Stimulated activated CD4-positive, alpha-beta T cell treated with anti-CD3 and anti-CD28 coated beads, TNF-alpha, amount 100 ng/mL, for 4 hours (primary cell): ENCODE results near the gene ARTN.

Source experiments
- DNase-seq, 3 experiments: peaks; one replicate each; pipeline ENCODE4 v3.0.0-alpha.2; 2020; ENCODE audit warnings: low read depth in 3 of 3

ARTN gene

DNA sequence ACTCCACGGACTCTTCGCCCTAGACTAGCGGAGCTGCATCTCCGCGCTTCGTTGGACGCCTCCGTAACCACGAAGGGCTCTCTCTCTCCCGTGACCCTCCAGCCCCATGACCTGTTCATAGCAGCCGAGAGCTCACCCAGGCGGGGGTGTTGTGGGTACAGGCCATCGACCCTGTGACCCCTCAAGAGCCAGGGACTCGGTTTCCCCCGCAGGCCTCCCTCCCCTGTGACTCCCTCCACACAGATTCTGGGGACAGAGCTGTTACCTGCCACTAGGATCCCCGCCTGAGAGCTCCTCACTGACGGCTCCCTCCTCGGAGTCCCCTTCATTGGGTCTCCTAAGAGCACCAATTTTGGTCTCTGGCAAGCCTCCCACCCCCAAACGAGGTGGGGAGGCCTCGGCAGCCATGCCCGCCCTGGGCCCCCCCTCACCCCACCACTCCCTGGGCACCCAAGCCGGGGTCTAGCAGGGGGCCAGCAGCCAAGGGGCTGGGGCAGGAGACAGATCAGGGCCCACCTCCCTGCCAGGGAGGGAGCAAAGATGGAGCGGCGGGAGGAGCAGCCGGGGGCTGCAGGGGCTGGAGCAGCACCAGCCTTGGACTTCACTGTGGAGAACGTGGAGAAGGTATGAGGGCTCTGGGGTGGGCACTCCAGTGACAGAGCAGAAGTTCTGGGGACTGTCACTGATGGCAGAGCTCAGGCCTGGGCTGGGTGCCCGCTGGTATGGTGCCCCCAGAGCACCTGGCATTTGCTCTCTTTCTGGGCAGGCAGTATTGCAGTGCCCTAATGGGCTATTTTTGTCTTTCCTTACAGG is 13.7 kb downstream of the ARTN start:
- no peak for DNase-seq

DNA sequence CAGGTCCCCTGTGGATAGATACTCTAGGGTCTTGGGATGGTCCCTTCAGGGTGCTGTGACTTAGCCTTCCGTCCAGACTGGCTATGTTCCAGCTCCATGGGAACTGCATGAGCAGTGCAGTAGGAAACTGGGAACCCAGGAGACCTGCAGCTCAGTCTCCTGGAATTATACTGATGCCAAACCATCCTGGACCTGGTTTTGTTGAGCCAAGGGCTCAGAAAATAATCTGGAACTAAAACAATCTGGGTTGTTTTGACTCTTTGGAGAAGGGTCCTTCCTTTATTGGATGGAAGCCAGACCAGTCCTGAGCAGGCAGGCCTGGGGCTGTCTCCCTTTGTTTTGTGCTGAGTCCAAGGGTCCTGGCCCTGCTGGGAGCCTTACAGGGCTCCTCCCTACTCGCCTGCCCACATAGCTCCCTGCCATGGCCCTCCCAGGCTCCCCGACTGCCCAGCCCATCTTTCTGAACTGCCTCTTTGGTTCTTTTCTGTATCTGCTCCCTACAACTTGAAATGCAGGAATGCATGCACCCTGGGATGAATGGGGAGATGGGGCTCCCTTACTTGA is 14.4 kb downstream of the ARTN start:
- no peak for DNase-seq

DNA sequence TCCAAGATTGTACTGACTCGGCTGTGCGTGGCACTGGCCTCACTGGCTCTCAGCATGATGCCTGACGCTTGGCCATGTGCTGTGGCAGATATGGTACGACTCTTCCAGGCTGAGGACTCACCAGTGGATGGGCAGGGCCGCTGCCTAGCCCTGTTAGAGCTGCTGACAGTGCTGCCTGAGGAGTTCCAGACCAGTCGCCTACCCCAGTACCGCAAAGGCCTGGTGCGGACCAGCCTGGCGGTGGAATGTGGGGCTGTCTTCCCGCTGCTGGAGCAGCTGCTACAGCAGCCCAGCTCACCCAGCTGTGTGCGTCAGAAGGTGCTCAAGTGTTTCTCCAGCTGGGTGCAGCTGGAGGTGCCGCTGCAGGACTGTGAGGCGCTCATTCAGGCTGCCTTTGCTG is 16.1 kb downstream of the ARTN start:
- no peak for DNase-seq

DNA sequence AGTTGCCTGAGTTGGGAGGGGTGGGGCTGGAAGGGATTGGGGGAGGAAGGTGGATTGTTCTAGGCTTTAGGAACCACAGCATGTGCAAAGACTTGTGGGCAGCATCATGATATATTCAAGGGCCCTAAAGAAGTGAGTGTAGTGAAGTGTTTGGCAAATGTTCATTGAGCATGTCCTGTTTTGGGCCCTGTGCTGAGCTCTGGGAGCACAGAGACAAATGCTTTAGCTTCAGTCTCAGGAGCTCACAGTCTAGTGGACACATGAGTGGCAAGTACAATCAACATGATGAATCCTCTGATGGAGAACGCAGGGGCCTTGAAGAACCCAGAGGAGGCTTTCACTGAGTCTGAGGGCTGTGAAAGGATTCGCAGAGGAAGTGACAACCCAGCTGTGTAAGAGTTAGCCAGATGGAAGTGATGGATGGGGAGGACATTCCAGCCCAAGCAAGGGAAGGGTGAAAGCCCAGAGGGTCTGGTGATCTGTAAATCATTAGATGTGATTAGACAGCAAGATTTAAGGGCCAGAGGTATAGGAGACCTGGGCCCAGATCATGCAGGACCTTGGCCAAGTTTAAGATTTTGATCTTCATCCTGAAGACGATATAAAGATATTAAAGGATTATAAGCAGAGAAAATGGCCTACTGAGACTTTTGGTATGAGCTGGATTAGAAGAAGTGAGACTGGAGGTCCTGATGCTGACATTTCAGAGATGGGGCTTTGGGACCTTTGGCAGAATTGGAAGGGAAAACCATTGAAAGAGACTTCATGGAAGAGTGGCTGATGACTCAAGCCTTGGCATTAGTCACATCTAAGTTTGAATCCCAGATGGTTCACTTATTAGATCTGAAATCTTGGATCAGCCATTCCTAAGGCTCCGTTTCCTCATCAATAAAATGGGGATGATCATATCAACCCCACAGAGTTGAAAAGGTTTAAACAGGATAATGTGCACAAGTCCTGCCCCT is 17.7 kb downstream of the ARTN start:
- DNase-seq, result no peak

DNA sequence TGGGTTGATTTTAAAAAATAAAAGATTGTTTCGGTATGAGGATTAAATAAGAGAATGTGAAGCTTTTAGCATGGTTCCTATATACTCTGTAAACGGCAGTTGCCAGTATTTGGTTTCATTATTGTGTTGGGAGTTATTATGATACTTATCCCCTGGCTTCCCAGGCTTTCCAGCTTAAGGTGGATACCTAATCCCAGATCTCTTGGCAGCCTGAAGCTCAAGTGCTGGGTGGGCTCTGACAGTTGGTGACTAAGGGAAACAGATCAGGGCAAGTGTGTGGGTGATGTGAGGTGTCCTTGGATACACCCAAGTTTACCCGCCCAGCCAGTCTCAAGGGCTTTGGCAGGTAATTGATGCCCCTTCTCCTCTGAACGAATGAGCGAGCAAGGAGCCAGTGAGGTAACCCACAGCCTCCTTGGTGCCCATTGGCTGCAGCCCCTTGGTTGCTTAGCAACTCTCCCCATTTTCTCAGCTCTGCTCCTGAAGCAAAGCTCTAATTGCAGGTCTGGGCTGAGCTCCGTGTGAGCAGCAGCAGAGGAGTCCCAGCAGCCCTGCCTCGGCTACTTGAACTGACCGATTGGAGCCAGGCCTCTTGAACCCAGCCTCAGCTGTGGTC is 19.2 kb downstream of the ARTN start:
- DNase-seq, result no peak

DNA sequence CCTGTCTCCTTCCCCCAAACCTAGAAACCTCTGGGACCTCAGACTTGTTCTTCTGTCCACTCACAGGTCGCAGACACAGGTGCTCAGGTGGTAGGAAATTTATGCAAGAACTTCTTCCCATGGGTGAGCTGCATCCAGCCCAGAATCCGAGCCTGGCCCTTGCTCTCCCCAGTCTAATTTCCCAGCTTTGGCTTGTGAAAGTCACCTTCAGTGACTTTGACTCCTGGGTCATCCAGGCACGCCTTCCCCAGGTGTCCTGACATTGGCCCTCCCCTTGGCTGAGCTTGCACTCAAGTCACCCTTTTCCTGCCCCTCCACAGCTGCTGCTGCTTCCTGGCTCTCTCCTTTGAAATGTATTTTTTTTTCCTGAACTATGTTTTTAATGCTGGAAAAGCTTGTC is 19.8 kb downstream of the ARTN start:
- DNase-seq, result no peak

DNA sequence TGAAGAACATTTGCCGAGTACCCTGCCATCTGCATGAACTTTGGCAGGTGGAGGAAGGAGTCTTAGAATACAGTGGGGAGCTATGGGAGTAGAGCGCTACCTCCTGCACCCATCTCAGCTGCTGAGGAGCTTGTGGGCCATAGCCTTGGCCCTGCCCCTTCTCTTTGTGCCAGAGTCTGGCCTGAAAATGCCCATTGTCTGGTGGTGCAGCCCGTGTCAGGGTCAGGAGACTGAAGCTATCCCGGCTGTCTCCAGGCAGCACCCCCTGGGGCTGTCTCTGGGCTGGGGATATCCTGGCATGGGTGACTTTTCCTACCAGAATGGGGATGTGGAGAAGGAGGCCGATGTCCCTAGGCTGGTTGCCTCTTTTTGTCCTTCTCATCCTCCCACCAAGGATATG is 20.4 kb downstream of the ARTN start:
- no peak for DNase-seq

DNA sequence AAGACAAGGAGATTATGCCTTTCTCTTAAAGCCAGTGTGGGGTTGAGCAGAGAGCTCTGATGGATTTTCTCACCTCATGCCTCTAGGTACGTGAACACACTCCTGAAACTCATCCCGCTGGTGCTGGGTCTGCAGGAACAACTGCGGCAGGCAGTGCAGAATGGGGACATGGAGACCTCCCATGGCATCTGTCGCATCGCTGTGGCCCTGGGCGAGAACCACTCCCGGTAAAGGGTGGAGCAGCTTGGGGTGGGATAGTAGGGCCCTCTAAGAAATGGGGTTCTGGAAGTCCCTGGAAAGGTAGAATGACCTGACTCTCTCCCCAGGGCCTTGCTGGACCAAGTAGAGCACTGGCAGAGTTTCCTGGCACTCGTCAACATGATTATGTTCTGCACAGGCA is 22.6 kb downstream of the ARTN start:
- DNase-seq, result no peak

DNA sequence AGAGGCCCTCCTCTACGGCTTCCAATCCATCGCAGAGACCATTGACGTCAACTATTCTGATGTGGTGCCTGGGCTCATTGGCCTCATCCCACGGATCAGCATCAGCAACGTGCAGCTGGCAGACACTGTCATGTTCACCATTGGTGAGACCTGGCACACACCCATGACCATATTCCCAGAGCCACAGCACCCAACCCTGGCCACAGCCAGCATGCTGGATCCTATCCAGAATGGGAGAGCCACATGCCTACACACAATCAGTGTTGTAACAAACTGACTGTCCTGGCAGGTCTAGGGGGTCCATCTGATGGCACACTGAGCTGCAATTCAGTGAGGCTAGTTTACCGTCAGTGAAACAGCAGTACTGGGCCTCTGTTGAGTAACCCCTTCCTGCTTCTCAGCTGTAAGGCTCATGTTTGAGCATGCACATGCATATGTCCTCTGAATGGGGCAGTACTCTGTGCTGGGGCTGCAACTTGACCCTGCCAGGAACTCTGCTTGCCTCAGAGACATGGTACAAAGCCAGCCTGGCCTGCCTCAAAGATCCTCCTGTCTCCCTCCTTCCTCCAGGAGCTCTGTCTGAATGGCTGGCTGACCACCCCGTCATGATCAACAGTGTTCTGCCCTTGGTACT is 23.9 kb downstream of the ARTN start:
- DNase-seq, result no peak

DNA sequence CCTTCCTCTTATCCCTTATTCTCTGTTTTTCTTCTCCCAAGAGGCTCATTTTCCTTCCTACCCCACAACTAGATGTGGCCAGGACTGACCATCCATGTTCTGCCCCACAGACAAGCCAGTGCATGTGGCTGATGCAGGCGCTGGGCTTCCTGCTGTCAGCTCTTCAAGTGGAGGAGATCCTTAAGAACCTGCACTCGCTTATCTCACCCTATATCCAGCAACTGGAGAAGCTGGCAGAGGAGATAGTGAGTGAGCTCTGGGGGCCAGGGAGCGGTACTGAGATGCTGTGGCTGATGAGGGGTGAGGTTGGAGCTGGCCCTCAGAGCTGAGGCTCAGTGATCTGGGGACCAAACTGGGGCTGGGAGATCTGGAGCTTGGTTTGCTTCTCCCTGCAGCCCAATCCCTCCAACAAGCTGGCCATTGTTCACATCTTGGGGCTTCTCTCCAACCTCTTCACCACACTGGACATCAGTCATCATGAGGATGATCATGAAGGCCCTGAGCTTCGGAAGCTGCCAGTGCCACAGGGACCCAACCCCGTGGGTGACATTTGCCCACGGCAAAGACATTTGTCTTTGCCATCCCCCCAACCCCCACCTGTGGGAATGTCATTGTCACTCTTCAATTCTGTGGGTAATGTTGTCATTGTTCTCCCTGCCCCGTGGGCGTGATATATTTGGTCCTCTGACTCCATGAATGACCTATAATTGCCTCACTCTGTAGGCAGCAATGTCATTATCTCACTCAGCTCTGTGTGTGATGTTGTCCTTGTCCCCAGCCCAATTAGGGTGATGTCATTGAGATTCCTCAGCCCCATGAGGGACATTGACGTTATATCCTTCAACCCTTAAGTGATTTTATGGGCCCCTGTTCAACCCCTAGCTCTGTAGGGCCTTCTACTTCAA is 25.0 kb downstream of the ARTN start:
- no peak for DNase-seq

DNA sequence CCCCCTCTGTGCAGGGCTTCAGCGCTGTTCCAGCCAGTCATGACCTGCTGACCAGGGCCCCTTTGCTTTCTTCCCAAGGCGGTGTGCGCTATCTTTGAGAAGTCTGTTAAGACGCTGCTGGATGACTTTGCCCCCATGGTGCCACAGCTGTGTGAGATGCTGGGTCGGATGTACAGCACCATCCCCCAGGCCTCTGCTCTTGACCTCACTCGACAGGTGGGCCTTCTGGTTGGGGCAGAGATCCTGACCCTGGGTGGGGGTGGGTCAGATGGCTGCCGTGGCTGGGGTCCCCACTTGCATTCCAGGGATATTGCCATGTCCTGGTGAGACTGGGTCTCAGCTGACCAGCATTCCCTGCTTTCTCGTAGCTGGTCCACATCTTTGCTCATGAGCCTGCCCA is 27.2 kb downstream of the ARTN start:
- no peak for DNase-seq

DNA sequence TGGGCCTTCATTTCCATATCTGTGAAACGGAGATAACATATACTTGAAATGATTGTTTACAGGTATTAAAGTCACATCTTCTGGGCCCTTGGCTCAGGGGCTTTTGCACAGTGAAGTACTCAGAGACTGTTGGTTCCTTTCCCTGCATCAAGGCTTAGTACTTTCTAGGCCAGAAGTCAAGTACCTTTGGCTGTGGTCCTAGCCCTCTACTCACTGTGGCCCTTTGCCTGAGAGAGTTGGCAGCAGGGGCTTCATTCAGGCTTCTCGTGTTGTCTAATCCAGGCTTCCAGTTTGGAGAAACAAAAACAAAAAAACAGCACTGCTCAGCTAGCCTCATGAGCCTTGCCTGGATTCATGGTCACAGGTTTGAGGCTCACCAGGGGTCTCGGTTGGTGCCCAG is 28.1 kb downstream of the ARTN start:
- DNase-seq, result no peak

DNA sequence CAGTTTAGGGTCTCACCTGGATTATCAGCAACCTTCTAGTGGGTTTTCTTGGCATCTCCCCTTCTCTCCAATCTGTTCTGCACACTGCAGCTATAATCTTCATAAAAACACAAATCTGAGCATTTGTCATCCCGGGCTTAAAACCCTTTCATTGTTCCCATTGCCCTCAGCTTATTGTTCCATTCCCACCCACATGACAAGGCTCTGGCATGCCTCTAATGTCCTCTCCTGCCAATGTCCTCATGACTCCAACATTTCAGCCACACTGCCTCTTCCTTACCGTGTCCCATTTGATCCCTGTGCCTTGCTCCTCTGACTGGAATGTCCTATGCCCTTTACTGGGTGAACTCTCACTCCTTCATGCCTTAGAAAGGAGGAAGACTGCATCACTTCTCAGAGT is 28.7 kb downstream of the ARTN start:
- DNase-seq, result no peak

DNA sequence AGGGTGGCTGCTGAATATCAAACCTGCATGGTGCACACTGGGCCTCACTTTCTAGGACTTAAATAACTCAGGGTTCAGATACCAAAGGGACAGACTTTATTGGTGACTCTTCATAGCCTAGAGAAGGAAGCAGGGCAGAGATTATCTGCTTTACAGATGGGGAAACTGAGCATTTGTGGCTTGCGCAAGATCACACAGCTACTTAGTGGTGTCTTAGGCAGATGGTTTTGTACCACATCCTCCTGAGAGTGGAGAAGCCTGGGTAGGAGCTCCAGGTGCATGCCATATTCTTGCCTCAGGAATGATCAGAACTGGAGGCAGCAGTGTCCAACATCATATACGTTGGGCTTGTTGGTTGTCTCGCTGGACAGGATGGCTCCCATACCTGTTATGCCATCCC is 29.4 kb downstream of the ARTN start:
- no peak for DNase-seq

DNA sequence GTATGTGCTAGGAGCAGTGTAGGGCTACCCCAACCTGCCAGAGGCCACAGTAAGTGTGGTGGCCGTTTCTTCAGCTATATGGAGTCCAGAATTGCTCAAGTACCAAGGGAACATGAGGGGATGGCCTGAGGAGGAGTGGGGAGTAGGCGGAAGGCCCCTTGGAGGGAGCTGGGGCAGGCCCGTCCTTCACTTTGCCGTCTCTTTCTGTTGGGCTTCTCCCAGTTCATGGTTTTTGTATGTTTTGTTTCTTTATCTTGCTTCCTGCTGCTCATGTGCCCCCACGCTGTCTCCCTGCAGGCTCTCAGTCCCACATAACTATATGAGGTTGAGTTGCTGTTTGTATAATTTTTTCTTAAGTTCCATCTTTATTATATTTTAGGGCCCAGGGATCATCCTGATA is 30.3 kb downstream of the ARTN start:
- no peak for DNase-seq

DNA sequence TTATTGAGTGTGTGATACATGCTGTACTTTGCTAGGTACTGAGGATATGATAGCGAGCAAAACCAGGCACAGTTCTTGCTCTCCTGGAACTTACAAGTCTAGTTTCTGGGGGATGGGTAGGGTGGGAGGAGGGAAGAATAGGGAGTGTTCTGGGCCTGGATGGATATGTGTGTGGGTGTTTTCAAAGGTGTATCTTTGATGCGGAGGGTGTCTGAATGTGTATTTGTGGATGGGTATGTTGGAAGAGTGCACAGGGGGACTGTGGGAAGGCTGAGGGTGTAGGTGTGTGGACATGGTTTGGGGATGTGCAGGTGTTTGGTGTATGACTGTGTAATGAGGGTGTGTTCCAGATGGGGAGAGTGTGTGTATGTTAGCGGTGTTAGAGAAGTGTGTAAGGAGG is 31.7 kb downstream of the ARTN start:
- no peak for DNase-seq

DNA sequence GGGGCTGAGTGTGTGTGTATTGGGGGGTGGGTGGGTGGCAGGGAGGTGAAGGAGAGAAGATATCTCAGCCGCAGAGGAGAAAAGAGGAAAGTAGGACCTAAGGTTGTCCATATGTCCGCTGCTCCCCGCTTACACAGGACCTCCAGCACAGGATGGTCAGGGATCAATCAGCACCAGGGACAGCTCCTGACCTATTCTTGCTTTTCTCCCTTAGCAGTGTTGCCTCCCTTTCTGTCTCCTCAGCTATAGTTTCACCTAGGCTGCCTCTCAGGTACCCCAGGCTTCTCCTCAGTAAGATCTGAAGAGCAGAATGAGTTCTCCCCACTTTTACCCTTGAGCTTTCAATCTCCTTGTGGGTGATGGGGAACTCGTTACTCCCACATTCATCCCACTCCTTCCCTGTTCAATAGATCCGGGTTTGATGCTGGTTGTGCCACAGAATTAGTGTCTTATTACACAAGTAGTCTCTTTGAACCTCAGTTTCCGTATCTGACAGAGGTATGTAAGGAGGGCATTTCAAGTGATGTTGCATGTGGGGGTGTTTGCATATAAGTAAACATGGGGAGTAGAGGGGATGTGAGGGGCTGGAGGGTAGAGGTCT is 34.8 kb downstream of the ARTN start:
- DNase-seq, result no peak

DNA sequence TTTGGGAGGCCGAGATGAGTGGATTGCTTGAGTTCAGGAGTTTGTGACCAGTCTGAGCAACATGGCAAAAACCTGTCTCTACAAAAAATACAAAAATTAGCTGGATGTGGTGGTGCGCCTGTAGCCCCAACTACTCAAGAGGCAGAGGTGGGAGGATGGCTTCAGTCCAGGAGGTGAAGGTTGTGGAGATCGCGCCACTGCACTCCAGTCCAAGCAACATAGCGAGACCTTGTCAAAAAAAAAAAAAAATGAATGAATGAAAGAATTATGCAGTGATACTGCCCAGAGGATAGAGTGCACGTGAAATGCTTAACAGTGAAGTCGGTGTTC is 35.8 kb downstream of the ARTN start:
- no peak for DNase-seq

DNA sequence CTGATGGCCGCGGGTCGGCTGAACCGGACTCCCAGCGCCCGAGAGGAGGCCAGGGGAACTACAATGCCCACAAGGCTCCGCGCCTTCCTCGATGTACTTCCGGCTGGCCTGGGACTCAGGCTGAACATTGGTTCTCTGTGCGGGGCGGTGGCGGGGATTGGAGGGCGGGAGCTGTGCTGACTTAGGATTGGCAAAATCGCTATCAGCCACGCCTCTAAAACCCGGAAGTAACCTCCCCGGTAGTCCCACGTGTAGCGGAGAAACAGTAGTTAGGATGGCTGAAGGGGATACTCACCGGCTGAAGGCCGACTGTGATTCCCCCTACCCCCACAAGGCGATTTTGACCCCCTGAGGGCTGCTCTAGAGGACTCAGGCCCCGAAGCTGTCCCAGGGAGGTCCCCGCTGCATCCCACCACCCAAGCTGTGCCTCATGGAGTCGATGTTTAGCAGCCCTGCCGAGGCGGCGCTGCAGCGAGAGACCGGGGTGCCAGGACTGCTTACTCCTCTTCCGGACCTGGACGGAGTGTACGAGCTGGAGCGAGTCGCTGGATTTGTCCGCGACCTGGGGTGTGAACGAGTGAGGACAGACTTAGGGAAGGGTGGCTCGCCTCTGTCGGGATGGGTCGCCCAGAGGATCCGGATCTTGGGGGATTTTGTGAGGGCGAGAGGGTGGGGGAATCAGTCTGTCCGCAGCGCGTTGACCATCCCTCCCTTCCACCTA is 36.3 kb downstream of the ARTN start, which contains the start of gene DPH2:
DPH2 (plus strand) TSS at position 265 of the 721 bp plus-strand sequence; CDS start at position 431, 166 bp downstream.
- peak; percentile 85 to 94 (median 93) for DNase-seq

DNA sequence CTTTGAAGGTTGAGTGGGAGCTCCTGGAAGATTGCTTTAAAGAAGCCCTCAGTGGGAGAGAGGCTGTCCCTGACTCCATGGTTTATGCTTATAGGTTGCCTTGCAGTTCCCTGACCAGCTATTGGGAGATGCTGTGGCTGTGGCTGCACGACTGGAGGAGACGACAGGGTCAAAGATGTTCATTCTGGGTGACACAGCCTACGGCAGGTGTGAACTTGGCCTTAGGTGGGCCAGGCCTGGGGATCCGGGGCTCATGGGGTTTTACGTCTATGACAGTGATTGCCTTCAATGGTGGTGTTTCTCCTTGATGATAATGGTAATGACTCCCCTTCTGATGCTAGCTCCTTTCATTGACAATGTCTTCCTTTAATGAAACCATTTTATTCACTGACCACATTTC is 36.9 kb downstream of the ARTN start:
- DNase-seq, result no peak
